Endothelial cell of umbilical vein (primary cell): Measurements from ENCODE around the gene SPATS2L.

ENCODE experiments used
- EZH2 ChIP-seq: IDR thresholded peaks from 2 replicates; pipeline ENCODE4 v1.6.1; 2012; ENCODE audit warnings: borderline replicate concordance, low read depth, mild to moderate bottlenecking, moderate library complexity, low read length, inconsistent platforms; ENCODE audit not compliant: severe bottlenecking
- MYC ChIP-seq: IDR thresholded peaks from one replicate; pipeline ENCODE4 v1.6.1; 2011; ENCODE audit warnings: mild to moderate bottlenecking, low read depth, low read length
- POLR2A ChIP-seq: IDR thresholded peaks from 2 replicates; pipeline ENCODE4 v1.6.1; 2012; ENCODE audit warnings: low read depth, mild to moderate bottlenecking, control low read depth, low read length
- POLR2AphosphoS5 ChIP-seq: IDR thresholded peaks from 2 replicates; pipeline ENCODE4 v1.6.1; 2012; ENCODE audit warnings: low read depth, mild to moderate bottlenecking, control low read depth, low read length, moderate library complexity; ENCODE audit not compliant: insufficient read depth
- TF ChIP-seq, protein P1 (sequence below), 2 donors: IDR thresholded peaks; 1 replicate in 1 of 2; 2 replicates in 1 of 2; pipeline ENCODE4 v1.5.1; 2011; ENCODE audit warnings: low read length in 2 of 2, mild to moderate bottlenecking in 2 of 2, moderate library complexity in 2 of 2, control low read depth in 1 of 2, inconsistent platforms in 1 of 2, low read depth in 1 of 2; ENCODE audit not compliant: insufficient read depth in 1 of 2; ENCODE audit errors: extremely low read depth in 1 of 2

- TF ChIP-seq POLR2AphosphoS5 = no peak
- no peak for TF ChIP-seq EZH2
- TF ChIP-seq, protein P1, sequence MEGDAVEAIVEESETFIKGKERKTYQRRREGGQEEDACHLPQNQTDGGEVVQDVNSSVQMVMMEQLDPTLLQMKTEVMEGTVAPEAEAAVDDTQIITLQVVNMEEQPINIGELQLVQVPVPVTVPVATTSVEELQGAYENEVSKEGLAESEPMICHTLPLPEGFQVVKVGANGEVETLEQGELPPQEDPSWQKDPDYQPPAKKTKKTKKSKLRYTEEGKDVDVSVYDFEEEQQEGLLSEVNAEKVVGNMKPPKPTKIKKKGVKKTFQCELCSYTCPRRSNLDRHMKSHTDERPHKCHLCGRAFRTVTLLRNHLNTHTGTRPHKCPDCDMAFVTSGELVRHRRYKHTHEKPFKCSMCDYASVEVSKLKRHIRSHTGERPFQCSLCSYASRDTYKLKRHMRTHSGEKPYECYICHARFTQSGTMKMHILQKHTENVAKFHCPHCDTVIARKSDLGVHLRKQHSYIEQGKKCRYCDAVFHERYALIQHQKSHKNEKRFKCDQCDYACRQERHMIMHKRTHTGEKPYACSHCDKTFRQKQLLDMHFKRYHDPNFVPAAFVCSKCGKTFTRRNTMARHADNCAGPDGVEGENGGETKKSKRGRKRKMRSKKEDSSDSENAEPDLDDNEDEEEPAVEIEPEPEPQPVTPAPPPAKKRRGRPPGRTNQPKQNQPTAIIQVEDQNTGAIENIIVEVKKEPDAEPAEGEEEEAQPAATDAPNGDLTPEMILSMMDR (IDR thresholded peaks at IDR 0.05; ENCODE audit: extremely low read depth in 1 of 2, insufficient read depth in 1 of 2, low read depth in 1 of 2, low read length in 2 of 2) = no peak
- no peak for TF ChIP-seq POLR2A
- TF ChIP-seq MYC = no peak
Measured at GRCh38 chr2:200318940-200319435, 12.5 kb downstream of the SPATS2L start.
